MCF 10A (cell line): ENCODE measurements around the gene PRAMEF12. TPM values are rescaled to one million over a fixed set of nuclear protein-coding genes. Genes with fewer than 3 reads are reported as not detected.
"Not testable (repeated sequence)": the region's sequence is repeated elsewhere in the genome, so short reads cannot be mapped to it uniquely, and the experiment has no call there.

Experiments used
- BruUV-seq: library from RNA; stranded (reverse); fragments of 400-500 nt; replicated peaks from 2 replicates; lab custom pipeline; 2021; lab: Mats Ljungman, UMichigan
- CTCF ChIA-PET: fragments of 300-600 bp; sonication (Branson Sonifier 250); formaldehyde crosslinking; extraction: SDS; loops from one replicate; lab custom pipeline; 2021; ENCODE audit warnings: antibody characterized with exemption, inconsistent platforms; lab: Yijun Ruan, JAX
- POLR2A ChIA-PET: fragments of 300-600, 350-650 bp; sonication (Branson Sonifier 250); formaldehyde crosslinking; extraction: SDS; loops from one replicate; lab custom pipeline; 2020; ENCODE audit warnings: antibody characterized with exemption, inconsistent platforms; lab: Yijun Ruan, JAX
- DNase-seq: peaks from one replicate; pipeline ENCODE4 v3.0.0-alpha.2; 2018; ENCODE audit not compliant: unreplicated experiment
- H3K27ac Mint-ChIP-seq: one replicate; pipeline ENCODE4 v1.8.0; 2022; ENCODE audit warnings: mild to moderate bottlenecking, low read depth, mixed read lengths; ENCODE audit not compliant: unreplicated experiment
- H3K27me3 Mint-ChIP-seq: one replicate; pipeline ENCODE4 v1.8.0; 2022; ENCODE audit warnings: mixed read lengths; ENCODE audit not compliant: insufficient read depth, unreplicated experiment
- H3K36me3 Mint-ChIP-seq: one replicate; pipeline ENCODE4 v1.8.0; 2022; ENCODE audit warnings: mild to moderate bottlenecking, moderate library complexity, mixed read lengths; ENCODE audit not compliant: insufficient read depth, unreplicated experiment
- H3K4me1 Mint-ChIP-seq: one replicate; pipeline ENCODE4 v1.8.0; 2022; ENCODE audit warnings: mixed read lengths; ENCODE audit not compliant: insufficient read depth, unreplicated experiment
- H3K4me3 Mint-ChIP-seq: one replicate; pipeline ENCODE4 v1.8.0; 2022; ENCODE audit warnings: mild to moderate bottlenecking, moderate library complexity, mixed read lengths; ENCODE audit not compliant: unreplicated experiment
- H3K9me3 Mint-ChIP-seq: one replicate; pipeline ENCODE4 v1.8.0; 2022; ENCODE audit warnings: mixed read lengths; ENCODE audit not compliant: unreplicated experiment
- intact Hi-C: fragments of 100-400 bp; cut with micrococcal nuclease; formaldehyde crosslinking; loops from 2 replicates; pipeline ENCODE4 v1.14.1; 2022
- total RNA-seq: library from RNA; stranded (reverse); gene quantifications from 2 replicates; pipeline ENCODE4 v1.2.3, GENCODE V29; 2022
- TF ChIP-seq, protein P1 (sequence below): fragments of 200-600 bp; IDR thresholded peaks from one replicate; pipeline ENCODE4 v1.8.0; 2022; ENCODE audit warnings: antibody characterized with exemption, mild to moderate bottlenecking; ENCODE audit not compliant: unreplicated experiment

PRAMEF12 gene
- total RNA-seq, 1 experiment from 2014 or later, result not detected

DNA sequence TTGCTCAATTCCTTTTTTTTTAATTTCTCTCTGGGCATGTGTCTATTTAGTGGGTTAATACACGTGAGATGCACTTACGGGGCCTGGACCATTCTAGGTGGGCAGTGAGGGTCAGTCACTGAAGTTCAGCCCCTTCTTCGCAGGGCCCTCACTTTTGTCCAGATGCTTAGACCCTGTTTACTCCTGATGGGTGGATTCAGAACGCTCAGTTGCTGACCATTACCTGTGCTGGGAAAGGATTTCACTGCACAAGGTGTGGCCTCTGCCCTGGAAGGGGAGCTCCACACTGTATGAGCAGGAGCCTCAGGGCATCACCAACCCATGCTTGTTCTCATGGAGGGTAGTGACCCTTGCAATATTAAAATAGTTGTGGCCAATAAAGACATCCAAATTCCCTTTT lies 4.5 kb downstream of the PRAMEF12 start:
- ChIA-PET POLR2A (no interaction called here), CTCF (interaction anchor here (0.7 to 0.9 kb wide), 2 partner anchors 506 to 885 kb away, joined by 3 to 4 read pairs; no protein-coding TSS in a partner anchor)
- H3K9me3 Mint-ChIP-seq, result no peaks in the 10 kb centered on the region
- H3K4me3 Mint-ChIP-seq, result no peak overlapping the region
- peaks cover 38% of the 10 kb centered on the region for H3K27me3 Mint-ChIP-seq
- no peaks in the 10 kb centered on the region for H3K36me3 Mint-ChIP-seq
- no TSS peak for BruUV-seq
- no peak overlapping the region for H3K27ac Mint-ChIP-seq
- no peaks in the 10 kb centered on the region for H3K4me1 Mint-ChIP-seq
- TF ChIP-seq, protein P1, sequence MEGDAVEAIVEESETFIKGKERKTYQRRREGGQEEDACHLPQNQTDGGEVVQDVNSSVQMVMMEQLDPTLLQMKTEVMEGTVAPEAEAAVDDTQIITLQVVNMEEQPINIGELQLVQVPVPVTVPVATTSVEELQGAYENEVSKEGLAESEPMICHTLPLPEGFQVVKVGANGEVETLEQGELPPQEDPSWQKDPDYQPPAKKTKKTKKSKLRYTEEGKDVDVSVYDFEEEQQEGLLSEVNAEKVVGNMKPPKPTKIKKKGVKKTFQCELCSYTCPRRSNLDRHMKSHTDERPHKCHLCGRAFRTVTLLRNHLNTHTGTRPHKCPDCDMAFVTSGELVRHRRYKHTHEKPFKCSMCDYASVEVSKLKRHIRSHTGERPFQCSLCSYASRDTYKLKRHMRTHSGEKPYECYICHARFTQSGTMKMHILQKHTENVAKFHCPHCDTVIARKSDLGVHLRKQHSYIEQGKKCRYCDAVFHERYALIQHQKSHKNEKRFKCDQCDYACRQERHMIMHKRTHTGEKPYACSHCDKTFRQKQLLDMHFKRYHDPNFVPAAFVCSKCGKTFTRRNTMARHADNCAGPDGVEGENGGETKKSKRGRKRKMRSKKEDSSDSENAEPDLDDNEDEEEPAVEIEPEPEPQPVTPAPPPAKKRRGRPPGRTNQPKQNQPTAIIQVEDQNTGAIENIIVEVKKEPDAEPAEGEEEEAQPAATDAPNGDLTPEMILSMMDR, result no peak
- no peak for DNase-seq
- intact Hi-C loops, result no loop called here

DNA sequence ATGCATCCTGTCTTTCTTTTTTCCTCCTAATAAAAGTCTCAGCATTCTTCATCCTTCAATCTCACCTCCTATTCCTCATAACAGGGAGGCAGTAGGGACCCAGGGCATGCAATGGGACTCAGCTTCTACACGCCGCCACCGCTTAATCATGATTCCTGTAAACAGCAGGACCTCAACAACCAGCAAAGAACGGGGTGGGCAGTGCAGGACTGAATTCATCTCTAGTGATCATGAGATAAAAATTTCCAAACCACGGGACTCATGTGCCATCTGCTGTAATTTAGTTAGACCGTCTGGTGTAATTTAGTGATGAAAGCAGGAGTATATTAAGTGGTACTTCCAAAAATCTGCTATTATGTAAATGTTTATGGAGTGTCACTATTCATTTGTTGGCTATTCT lies 5.4 kb downstream of the PRAMEF12 start:
- no peak for DNase-seq
- H3K9me3 Mint-ChIP-seq, result no peaks in the 10 kb centered on the region
- H3K27ac Mint-ChIP-seq, result no peak overlapping the region
- CTCF ChIA-PET, result no interaction called here
- no peak overlapping the region for H3K4me3 Mint-ChIP-seq
- H3K36me3 Mint-ChIP-seq, result no peaks in the 10 kb centered on the region
- TF ChIP-seq, protein P1, result no peak
- BruUV-seq, result no TSS peak
- POLR2A ChIA-PET, result no interaction called here
- no peaks in the 10 kb centered on the region for H3K4me1 Mint-ChIP-seq
- peaks cover 33% of the 10 kb centered on the region for H3K27me3 Mint-ChIP-seq
- intact Hi-C loops, result no loop called here

GRCh38 chr1:12781488-12781887 lies 8.0 kb downstream of the PRAMEF12 start:
- H3K4me1 Mint-ChIP-seq, H3K27ac Mint-ChIP-seq, POLR2A ChIA-PET, H3K36me3 Mint-ChIP-seq, H3K9me3 Mint-ChIP-seq, CTCF ChIA-PET, H3K4me3 Mint-ChIP-seq, BruUV-seq, intact Hi-C loops, DNase-seq: not testable (repeated sequence)
- H3K27me3 Mint-ChIP-seq, result peaks cover 15% of the 10 kb centered on the region

- H3K27ac Mint-ChIP-seq, BruUV-seq, H3K4me3 Mint-ChIP-seq, H3K27me3 Mint-ChIP-seq, H3K4me1 Mint-ChIP-seq, intact Hi-C loops, POLR2A ChIA-PET, H3K9me3 Mint-ChIP-seq, CTCF ChIA-PET, H3K36me3 Mint-ChIP-seq: not testable (repeated sequence)
- TF ChIP-seq, protein P1, result peak; percentile 57
- DNase-seq, result peak; percentile 51
Measured at GRCh38 chr1:12783783-12784182, 10.2 kb downstream of the PRAMEF12 start.

DNA sequence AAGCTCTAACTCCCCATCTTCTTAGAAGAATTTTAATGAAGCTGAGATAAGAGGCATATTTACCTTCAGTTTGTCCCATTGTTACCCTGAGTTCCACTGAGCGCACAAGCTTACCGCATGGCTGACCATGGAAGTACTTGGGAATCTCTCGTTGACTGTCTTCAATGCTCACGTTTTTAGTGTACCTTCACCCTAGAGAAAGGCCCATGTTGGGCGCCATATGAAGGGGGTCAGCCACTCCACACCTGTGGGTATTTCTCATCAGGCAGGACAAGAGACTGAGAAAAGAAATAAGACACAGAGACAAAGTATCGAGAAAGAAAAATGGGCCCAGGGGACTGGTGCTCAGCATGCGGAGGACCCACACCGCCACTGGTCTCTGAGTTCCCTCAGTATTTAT lies 11.2 kb downstream of the PRAMEF12 start:
- CTCF ChIA-PET, H3K27me3 Mint-ChIP-seq, H3K9me3 Mint-ChIP-seq, POLR2A ChIA-PET, intact Hi-C loops, H3K4me3 Mint-ChIP-seq, BruUV-seq, H3K36me3 Mint-ChIP-seq, H3K27ac Mint-ChIP-seq, H3K4me1 Mint-ChIP-seq: not testable (repeated sequence)
- DNase-seq, result peak; percentile 13

GRCh38 chr1:12791097-12791496 lies 17.6 kb downstream of the PRAMEF12 start, which contains the start of gene PRAMEF1:
Gene PRAMEF1 (plus strand): TSS chr1:12791397. CDS start chr1:12793228, 1,831 bp downstream.
- BruUV-seq, H3K4me3 Mint-ChIP-seq, H3K4me1 Mint-ChIP-seq, intact Hi-C loops, H3K27ac Mint-ChIP-seq, H3K27me3 Mint-ChIP-seq, H3K36me3 Mint-ChIP-seq, H3K9me3 Mint-ChIP-seq, POLR2A ChIA-PET, DNase-seq, CTCF ChIA-PET: not testable (repeated sequence)
